Measurements from ENCODE around the gene NKX2-4.

DNA sequence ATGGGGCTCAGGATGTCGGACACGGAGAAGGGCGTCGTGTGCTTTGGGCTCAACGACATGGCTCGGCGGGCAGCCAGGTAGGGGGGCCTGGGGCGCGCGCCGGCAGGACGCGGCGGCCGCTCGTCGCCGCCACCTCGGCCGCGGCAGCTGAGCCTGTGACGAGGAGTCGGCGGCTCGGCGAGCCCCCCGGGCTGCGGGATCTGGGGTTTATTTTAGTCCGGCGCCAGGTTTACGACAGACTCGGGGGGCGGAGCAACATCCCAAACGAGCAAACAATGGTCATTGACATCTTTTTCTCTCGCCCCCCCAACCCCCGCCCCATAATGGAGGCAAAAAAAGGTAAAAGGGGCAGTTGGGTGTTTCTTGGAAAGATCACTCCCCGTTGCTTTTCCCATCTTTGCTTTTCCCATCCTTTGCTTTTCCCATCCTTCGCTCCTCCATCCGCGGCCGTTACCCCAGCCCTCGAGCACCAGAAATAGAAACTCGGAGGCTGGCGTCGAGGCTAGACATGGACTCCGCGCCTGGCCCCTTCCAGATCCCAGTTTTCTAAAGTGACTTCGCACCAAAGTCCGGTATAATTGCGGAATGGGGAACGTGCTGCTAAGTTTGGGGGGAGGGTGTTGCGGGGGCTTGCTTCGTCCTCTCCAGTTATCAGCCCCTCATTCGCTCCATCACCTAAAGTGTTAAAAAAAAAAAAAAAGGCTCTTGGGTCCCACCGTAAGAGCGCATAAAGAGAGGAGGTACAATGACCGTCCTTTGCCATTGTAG lies at the start of gene NKX2-4:
- no peak for TF ChIP-seq TARDBP (IDR thresholded peaks at IDR 0.05)
- TF ChIP-seq SP1 (IDR thresholded peaks at IDR 0.05): no peak
- no peak for TF ChIP-seq HDGF (IDR thresholded peaks at IDR 0.05; ENCODE audit: borderline replicate concordance)
- TF ChIP-seq, protein P1, sequence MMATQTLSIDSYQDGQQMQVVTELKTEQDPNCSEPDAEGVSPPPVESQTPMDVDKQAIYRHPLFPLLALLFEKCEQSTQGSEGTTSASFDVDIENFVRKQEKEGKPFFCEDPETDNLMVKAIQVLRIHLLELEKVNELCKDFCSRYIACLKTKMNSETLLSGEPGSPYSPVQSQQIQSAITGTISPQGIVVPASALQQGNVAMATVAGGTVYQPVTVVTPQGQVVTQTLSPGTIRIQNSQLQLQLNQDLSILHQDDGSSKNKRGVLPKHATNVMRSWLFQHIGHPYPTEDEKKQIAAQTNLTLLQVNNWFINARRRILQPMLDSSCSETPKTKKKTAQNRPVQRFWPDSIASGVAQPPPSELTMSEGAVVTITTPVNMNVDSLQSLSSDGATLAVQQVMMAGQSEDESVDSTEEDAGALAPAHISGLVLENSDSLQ (IDR thresholded peaks at IDR 0.05): no peak
- no peak for TF ChIP-seq FOXK2 (IDR thresholded peaks at IDR 0.05)
- TF ChIP-seq ZNF384 (IDR thresholded peaks at IDR 0.05): no peak
